Activated effector memory CD4-positive, alpha-beta T cell treated with anti-CD3 and anti-CD28 coated beads, Interleukin-2, amount 50 U/mL, for 16 hours (primary cell): ENCODE measurements around the gene SCLY.

Experiments used
- DNase-seq: peaks from one replicate; pipeline ENCODE4 v3.0.0-alpha.2; 2020

Gene SCLY

GRCh38 chr2:238098901-238099713 is 38.3 kb downstream of the SCLY start:
- peak; percentile 44 for DNase-seq

- peak; percentile 44 for DNase-seq
Measured at GRCh38 chr2:238099714-238100048, 38.9 kb downstream of the SCLY start.

GRCh38 chr2:238100049-238100820 is 39.4 kb downstream of the SCLY start, which contains the start of gene ESPNL:
Gene ESPNL (plus strand): TSS chr2:238100340. CDS start chr2:238100420, 80 bp downstream.
- peak; percentile 49 for DNase-seq

GRCh38 chr2:238100821-238101771 is 40.3 kb downstream of the SCLY start:
- peak; percentile 56 for DNase-seq

GRCh38 chr2:238101891-238102841 is 41.4 kb downstream of the SCLY start:
- peak; percentile 51 for DNase-seq

- peak; percentile 44 for DNase-seq
Measured at GRCh38 chr2:238102865-238103264, 42.1 kb downstream of the SCLY start.

- DNase-seq = peak; percentile 45
Measured at GRCh38 chr2:238103465-238104225, 42.8 kb downstream of the SCLY start.

- no peak for DNase-seq
Measured at GRCh38 chr2:238104226-238104690, 43.5 kb downstream of the SCLY start.

- DNase-seq = peak; percentile 61
Measured at GRCh38 chr2:238104691-238105371, 44.0 kb downstream of the SCLY start.

- peak; percentile 47 for DNase-seq
Measured at GRCh38 chr2:238105506-238106338, 44.9 kb downstream of the SCLY start.

- no peak for DNase-seq
Measured at GRCh38 chr2:238106339-238106697, 45.5 kb downstream of the SCLY start.

GRCh38 chr2:238106698-238107524 is 46.1 kb downstream of the SCLY start:
- DNase-seq = peak; percentile 56

- peak; percentile 50 for DNase-seq
Measured at GRCh38 chr2:238107525-238108422, 47.0 kb downstream of the SCLY start.

- DNase-seq = peak; percentile 59
Measured at GRCh38 chr2:238108423-238109183, 47.8 kb downstream of the SCLY start.

GRCh38 chr2:238113611-238114010 is 52.8 kb downstream of the SCLY start:
- peak; percentile 49 for DNase-seq

- DNase-seq = peak; percentile 36
Measured at GRCh38 chr2:238114331-238114841, 53.6 kb downstream of the SCLY start.
